ENCODE results near the gene PIK3CD.

- no peak for TF ChIP-seq POLR2A (IDR thresholded peaks at IDR 0.05; ENCODE audit: low read depth, low read length)
- no peak for TF ChIP-seq POLR2AphosphoS5 (IDR thresholded peaks at IDR 0.05; ENCODE audit: low read depth, low read length)
Measured at GRCh38 chr1:9634582-9634981, 16.9 kb upstream of the PIK3CD start.

Data from GM12892 (cell line).